Neuronal stem cell (in vitro differentiated cells): ENCODE measurements around the gene TMEM132C.

ENCODE experiments used
- DNase-seq: peaks from one replicate; pipeline ENCODE4 v3.0.0-alpha.2; 2013; ENCODE audit warnings: low spot score
- H2AFZ ChIP-seq: one replicate; pipeline ENCODE4 v1.6.1; 2013; ENCODE audit warnings: mild to moderate bottlenecking, low read length, inconsistent platforms
- H2AK5ac ChIP-seq: 2 replicates; pipeline ENCODE4 v1.6.1; 2013; ENCODE audit warnings: low read depth, mild to moderate bottlenecking, inconsistent platforms, low read length, moderate library complexity, mixed read lengths
- H2BK120ac ChIP-seq: 2 replicates; pipeline ENCODE4 v1.6.1; 2013; ENCODE audit warnings: low read depth, mild to moderate bottlenecking, inconsistent platforms, low read length, moderate library complexity, mixed read lengths
- H2BK12ac ChIP-seq: one replicate; pipeline ENCODE4 v1.6.1; 2013; ENCODE audit warnings: low read length, inconsistent platforms
- H2BK15ac ChIP-seq: 2 replicates; pipeline ENCODE4 v1.6.1; 2013; ENCODE audit warnings: mild to moderate bottlenecking, low read length, inconsistent platforms, mixed read lengths
- H2BK5ac ChIP-seq: one replicate; pipeline ENCODE4 v1.6.1; 2013; ENCODE audit warnings: inconsistent platforms, mild to moderate bottlenecking, low read length, moderate library complexity
- H3K14ac ChIP-seq: one replicate; pipeline ENCODE4 v1.6.1; 2013; ENCODE audit warnings: low read length, inconsistent platforms
- H3K18ac ChIP-seq: 2 replicates; pipeline ENCODE4 v1.6.1; 2013; ENCODE audit warnings: low read length, inconsistent platforms
- H3K23ac ChIP-seq: 2 replicates; pipeline ENCODE4 v1.6.1; 2013; ENCODE audit warnings: low read depth, mild to moderate bottlenecking, mixed read lengths, low read length, inconsistent platforms; ENCODE audit not compliant: poor library complexity
- H3K27ac ChIP-seq: replicated peaks from 3 replicates; pipeline ENCODE4 v1.5.1; 2013; ENCODE audit warnings: low read length, inconsistent platforms
- H3K27me3 ChIP-seq, 3 experiments: 2 replicates each; pipeline ENCODE4 v1.6.1; 2013; ENCODE audit warnings: low read length in 3 of 3, mild to moderate bottlenecking in 2 of 3, inconsistent platforms in 1 of 3, low read depth in 1 of 3, mixed read lengths in 1 of 3, moderate library complexity in 1 of 3; ENCODE audit not compliant: control insufficient read depth in 3 of 3, insufficient read depth in 3 of 3
- H3K36me3 ChIP-seq, 2 donors: replicated peaks in 1 of 2; 2 replicates each; pipeline ENCODE4 v1.6.1; 2013; ENCODE audit warnings: low read length in 2 of 2; ENCODE audit not compliant: control insufficient read depth in 2 of 2, insufficient read depth in 2 of 2
- H3K4ac ChIP-seq: 2 replicates; pipeline ENCODE4 v1.6.1; 2013; ENCODE audit warnings: inconsistent platforms, mild to moderate bottlenecking, low read length, moderate library complexity
- H3K4me1 ChIP-seq, 2 donors: 1 replicate in 1 of 2; 2 replicates in 1 of 2; pipeline ENCODE4 v1.6.1; 2013; ENCODE audit warnings: low read length in 2 of 2, low read depth in 1 of 2; ENCODE audit not compliant: control insufficient read depth in 2 of 2, insufficient read depth in 1 of 2
- H3K4me2 ChIP-seq: one replicate; pipeline ENCODE4 v1.6.1; 2013; ENCODE audit warnings: mild to moderate bottlenecking, low read length, inconsistent platforms; ENCODE audit not compliant: insufficient read depth, poor library complexity, severe bottlenecking
- H3K4me3 ChIP-seq, 2 donors: 2 replicates each; pipeline ENCODE4 v1.5.1; 2013; ENCODE audit warnings: low read length in 2 of 2, mild to moderate bottlenecking in 2 of 2, inconsistent platforms in 1 of 2, moderate library complexity in 1 of 2
- H3K79me1 ChIP-seq: one replicate; pipeline ENCODE4 v1.6.1; 2013; ENCODE audit warnings: low read depth, mild to moderate bottlenecking, inconsistent platforms, low read length, moderate library complexity
- H3K9ac ChIP-seq: one replicate; pipeline ENCODE4 v1.6.1; 2013; ENCODE audit warnings: mild to moderate bottlenecking, low read depth, low read length, inconsistent platforms; ENCODE audit not compliant: poor library complexity
- H3K9me3 ChIP-seq, 2 donors: replicated peaks in 1 of 2; 2 replicates each; pipeline versions ENCODE3 to v1.6.1; 2013; ENCODE audit warnings: low read length in 2 of 2, mild to moderate bottlenecking in 2 of 2, inconsistent platforms in 1 of 2, low read depth in 1 of 2, mixed read lengths in 1 of 2, moderate library complexity in 1 of 2; ENCODE audit not compliant: control insufficient read depth in 2 of 2, insufficient read depth in 1 of 2
- H4K8ac ChIP-seq: one replicate; pipeline ENCODE4 v1.6.1; 2013; ENCODE audit warnings: low read depth, mild to moderate bottlenecking, inconsistent platforms, low read length, moderate library complexity
- H4K91ac ChIP-seq: one replicate; pipeline ENCODE4 v1.6.1; 2013; ENCODE audit warnings: low read length, low read depth, mild to moderate bottlenecking, inconsistent platforms; ENCODE audit not compliant: poor library complexity
- WGBS, 2 donors: extraction: QIAGEN DNeasy Blood & Tissue Kit; methylation state at CpG; one replicate each; pipeline ENCODE4 v1.1.7; 2013; ENCODE audit warnings: missing lambda C conversion rate in 2 of 2, mixed read lengths in 1 of 2; ENCODE audit not compliant: insufficient read length in 2 of 2, insufficient replicate concordance in 1 of 2; ENCODE audit errors: extremely low coverage in 2 of 2; 5-methylcytosine and 5-hydroxymethylcytosine counted together

TMEM132C gene

DNA sequence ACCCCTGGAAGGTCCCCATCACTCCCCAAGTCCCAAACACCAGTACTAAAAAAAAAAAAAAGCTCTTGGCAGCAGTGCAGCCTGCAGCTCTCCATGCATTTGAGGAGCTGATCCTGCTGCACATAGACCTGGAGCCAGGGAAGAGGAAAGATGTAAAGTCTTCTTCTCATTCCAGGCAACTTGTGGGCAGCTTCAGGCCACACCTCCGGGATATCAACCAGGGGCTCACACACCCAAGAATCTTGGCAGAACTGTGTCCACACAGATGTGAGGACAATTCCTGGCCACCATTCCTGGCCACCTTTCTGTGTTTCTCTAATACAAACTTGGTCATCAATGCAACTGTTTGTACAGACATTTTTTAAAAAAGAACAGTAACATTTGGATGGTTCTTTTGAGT, 72.7 kb downstream of the TMEM132C start:
- H3K14ac ChIP-seq = no peak overlapping the region
- no peak overlapping the region for H3K18ac ChIP-seq
- no peak overlapping the region for H4K8ac ChIP-seq
- H3K4ac ChIP-seq = no peak overlapping the region
- no peak overlapping the region for H4K91ac ChIP-seq
- no peak overlapping the region for H2BK120ac ChIP-seq
- no peak overlapping the region for H2BK15ac ChIP-seq
- WGBS, 2 donors = no CpG with 5 or more reads among the region's 1 CpG
- H3K4me2 ChIP-seq = no peak overlapping the region
- no peaks in the 10 kb centered on the region for H3K27me3 ChIP-seq
- H3K23ac ChIP-seq = no peak overlapping the region
- no peak for DNase-seq
- no peak overlapping the region for H2BK12ac ChIP-seq
- no peak overlapping the region for H3K27ac ChIP-seq
- H3K4me3 ChIP-seq = peak overlapping the region in 1 of 2 donors; percentile 30
- H3K4me1 ChIP-seq = peaks cover 19 to 32% of the 10 kb centered on the region in 2 donors
- H2AFZ ChIP-seq = peak overlapping the region; percentile 45
- H3K36me3 ChIP-seq = no peaks in the 10 kb centered on the region
- H3K9ac ChIP-seq = no peak overlapping the region
- peaks cover 0 to 6% of the 10 kb centered on the region in 2 donors for H3K9me3 ChIP-seq
- no peaks in the 10 kb centered on the region for H3K79me1 ChIP-seq
- H2AK5ac ChIP-seq = no peak overlapping the region
- no peak overlapping the region for H2BK5ac ChIP-seq

GRCh38 chr12:128353301-128353700, 86.3 kb downstream of the TMEM132C start:
- Histone ChIP-seq H3K14ac (no peak overlapping the region), H3K23ac (no peak overlapping the region), H3K9me3 (peaks cover 0 to 6% of the 10 kb centered on the region in 2 donors), H2BK15ac (no peak overlapping the region), H3K79me1 (no peaks in the 10 kb centered on the region), H4K91ac (no peak overlapping the region), H3K27ac (no peak overlapping the region), H3K4me1 (peaks cover 0 to 1% of the 10 kb centered on the region in 2 donors), H3K18ac (no peak overlapping the region), H3K4me2 (no peak overlapping the region), H3K36me3 (peaks cover 0 to 8% of the 10 kb centered on the region in 2 donors), H2AK5ac (no peak overlapping the region), H3K27me3 (no peaks in the 10 kb centered on the region), H3K4me3 (no peak overlapping the region), H2BK12ac (no peak overlapping the region), H4K8ac (no peak overlapping the region), H2AFZ (no peak overlapping the region), H3K9ac (no peak overlapping the region), H3K4ac (no peak overlapping the region), H2BK5ac (no peak overlapping the region), H2BK120ac (no peak overlapping the region)
- DNase-seq = no peak
- no CpG with 5 or more reads among the region's 12 CpGs for WGBS, 2 donors

DNA sequence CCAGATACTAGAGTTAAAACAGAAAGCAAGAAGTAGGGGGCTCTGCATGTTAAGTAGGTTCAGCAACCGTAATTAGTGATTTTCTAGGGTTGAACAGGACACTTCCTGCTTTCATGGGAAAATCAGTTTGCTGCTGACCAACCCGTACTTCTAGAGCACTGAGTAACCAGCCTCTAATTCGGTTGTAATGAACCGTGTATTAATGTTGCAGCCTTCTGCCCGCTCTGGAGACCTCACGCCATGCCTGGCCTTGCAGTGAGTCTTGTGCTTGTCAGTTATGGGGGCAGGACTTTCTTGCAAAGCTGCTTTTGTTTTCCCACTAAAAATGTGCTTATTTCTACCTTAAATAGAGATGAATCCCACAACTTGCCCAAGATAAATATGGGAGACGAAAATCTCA, 89.6 kb downstream of the TMEM132C start:
- H3K23ac ChIP-seq = no peak overlapping the region
- no peak overlapping the region for H3K27ac ChIP-seq
- H3K9ac ChIP-seq = no peak overlapping the region
- H3K27me3 ChIP-seq = no peaks in the 10 kb centered on the region
- H4K8ac ChIP-seq = no peak overlapping the region
- no CpG with 5 or more reads among the region's 7 CpGs for WGBS, 2 donors
- no peak overlapping the region for H3K14ac ChIP-seq
- no peak overlapping the region for H4K91ac ChIP-seq
- no peak overlapping the region for H2AFZ ChIP-seq
- peaks cover 0 to 5% of the 10 kb centered on the region in 2 donors for H3K9me3 ChIP-seq
- H3K4ac ChIP-seq = no peak overlapping the region
- no peak overlapping the region for H3K4me3 ChIP-seq
- H3K36me3 ChIP-seq = peaks cover 0 to 8% of the 10 kb centered on the region in 2 donors
- H2BK120ac ChIP-seq = no peak overlapping the region
- H3K18ac ChIP-seq = no peak overlapping the region
- no peak overlapping the region for H2BK5ac ChIP-seq
- no peak overlapping the region for H2BK15ac ChIP-seq
- no peaks in the 10 kb centered on the region for H3K79me1 ChIP-seq
- no peak overlapping the region for H2AK5ac ChIP-seq
- no peak for DNase-seq
- peaks cover 0 to 1% of the 10 kb centered on the region in 2 donors for H3K4me1 ChIP-seq
- H3K4me2 ChIP-seq = no peak overlapping the region
- H2BK12ac ChIP-seq = no peak overlapping the region

- H3K27me3 ChIP-seq = no peaks in the 10 kb centered on the region
- WGBS, 2 donors = no CpG with 5 or more reads among the region's 7 CpGs
- no peak overlapping the region for H2BK15ac ChIP-seq
- H3K23ac ChIP-seq = no peak overlapping the region
- no peak overlapping the region for H3K4me3 ChIP-seq
- H3K4ac ChIP-seq = no peak overlapping the region
- no peak overlapping the region for H2BK12ac ChIP-seq
- peaks cover 0 to 3% of the 10 kb centered on the region in 2 donors for H3K36me3 ChIP-seq
- DNase-seq = no peak
- H3K9me3 ChIP-seq = peaks cover 0 to 2% of the 10 kb centered on the region in 2 donors
- H3K4me2 ChIP-seq = no peak overlapping the region
- no peak overlapping the region for H3K18ac ChIP-seq
- no peak overlapping the region for H4K8ac ChIP-seq
- H2AFZ ChIP-seq = no peak overlapping the region
- no peak overlapping the region for H3K14ac ChIP-seq
- no peak overlapping the region for H3K9ac ChIP-seq
- no peak overlapping the region for H2BK5ac ChIP-seq
- no peak overlapping the region for H2AK5ac ChIP-seq
- H3K4me1 ChIP-seq = peaks cover 8 to 19% of the 10 kb centered on the region in 2 donors
- H2BK120ac ChIP-seq = no peak overlapping the region
- no peak overlapping the region for H4K91ac ChIP-seq
- H3K79me1 ChIP-seq = no peaks in the 10 kb centered on the region
- H3K27ac ChIP-seq = no peak overlapping the region
Observed at GRCh38 chr12:128361400-128361995, 94.5 kb downstream of the TMEM132C start.
